A549 (cell line): Measurements from ENCODE around the gene NINL.

Experiments used
- ATOH8 ChIP-seq: fragments of 250-450 bp; sonication (Bioruptor Pico); IDR thresholded peaks from 2 replicates; pipeline ENCODE4 v1.5.0; 2020; ENCODE audit warnings: low read depth, mild to moderate bottlenecking, moderate library complexity
- CTCF ChIP-seq: fragments of >200 bp; sonication (Bioruptor Twin); formaldehyde crosslinking; IDR thresholded peaks from 3 replicates; pipeline ENCODE4 v1.5.1; 2016
- FOSL2 ChIP-seq, 2 experiments: fragments of 450-650 bp in 1 of 2; fragments of >200 bp in 1 of 2; sonication (Bioruptor Twin) in 1 of 2; formaldehyde crosslinking; IDR thresholded peaks; 2 replicates each; pipeline versions ENCODE4 v1.5.0 to v1.6.1; 2016 to 2020; ENCODE audit warnings: mild to moderate bottlenecking in 1 of 2, moderate library complexity in 1 of 2
- HOXB13 ChIP-seq: fragments of 250-450 bp; sonication (Bioruptor Pico); IDR thresholded peaks from 2 replicates; pipeline ENCODE4 v1.5.0; 2020; ENCODE audit warnings: low read depth, mild to moderate bottlenecking, moderate library complexity
- KDM1A ChIP-seq: fragments of 200-600 bp; sonication (generic); IDR thresholded peaks from 2 replicates; pipeline ENCODE4 v1.6.1; 2016; ENCODE audit warnings: low read depth, mild to moderate bottlenecking
- NFE2L2 ChIP-seq: fragments of 150-350 bp; conservative IDR thresholded peaks from 2 replicates; pipeline ENCODE4 v1.6.1; 2014; ENCODE audit warnings: low read length
- POLR2AphosphoS2 ChIP-seq: conservative IDR thresholded peaks from 2 replicates; pipeline ENCODE4 v1.6.1; 2012; ENCODE audit warnings: low read length, improper control_type of control experiment, inconsistent platforms
- RFX5 ChIP-seq: fragments of 450-650 bp; IDR thresholded peaks from 2 replicates; pipeline ENCODE4 v1.7.1; 2014; ENCODE audit warnings: antibody characterized with exemption, mild to moderate bottlenecking, moderate library complexity

GRCh38 chr20:25481235-25481917 lies 104.0 kb downstream of the NINL start:
- no peak for TF ChIP-seq CTCF
- TF ChIP-seq KDM1A = no peak
- TF ChIP-seq ATOH8 (CRISPR knock-in tag) = no peak
- no peak for TF ChIP-seq RFX5
- no peak for TF ChIP-seq FOSL2 (IDR thresholded peaks at IDR 0.05)
- no peak for TF ChIP-seq FOSL2 (CRISPR knock-in tag; IDR thresholded peaks at IDR 0.05)
- no peak for TF ChIP-seq POLR2AphosphoS2
- no peak for TF ChIP-seq NFE2L2
- no peak for TF ChIP-seq HOXB13 (CRISPR knock-in tag)
